ENCODE data around the gene NCAPG2.

DNA sequence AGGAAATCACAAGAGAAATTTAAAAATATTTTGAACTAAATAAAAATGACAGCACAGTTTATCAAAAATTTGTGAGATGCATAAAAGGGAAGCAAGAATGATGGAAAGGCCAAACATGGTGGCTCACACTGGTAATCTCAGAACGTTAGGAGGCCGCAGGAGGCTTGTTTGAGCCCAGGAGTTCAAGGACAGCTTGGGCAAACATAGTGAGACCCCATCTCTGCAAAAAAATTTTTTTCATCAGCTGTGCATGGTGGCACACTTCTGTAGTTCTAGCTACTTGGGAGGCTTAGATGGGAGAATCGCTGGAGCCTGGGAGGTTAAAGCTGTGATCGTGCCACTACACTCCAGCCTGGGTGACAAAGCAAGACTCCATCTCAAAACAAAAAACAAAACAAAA, 62.5 kb downstream of the NCAPG2 start:
- no peak for TF ChIP-seq GABPA (IDR thresholded peaks at IDR 0.05; ENCODE audit: low read depth)
- no peak for TF ChIP-seq CTCF (IDR thresholded peaks at IDR 0.05)
- no peak for TF ChIP-seq EP300 (IDR thresholded peaks at IDR 0.05; ENCODE audit: borderline replicate concordance in 1 of 2, low read depth in 1 of 2, low read length in 1 of 2)
- no peak for TF ChIP-seq TAF1 (IDR thresholded peaks at IDR 0.05; ENCODE audit: borderline replicate concordance, low read depth, low read length)
- TF ChIP-seq, protein P1, sequence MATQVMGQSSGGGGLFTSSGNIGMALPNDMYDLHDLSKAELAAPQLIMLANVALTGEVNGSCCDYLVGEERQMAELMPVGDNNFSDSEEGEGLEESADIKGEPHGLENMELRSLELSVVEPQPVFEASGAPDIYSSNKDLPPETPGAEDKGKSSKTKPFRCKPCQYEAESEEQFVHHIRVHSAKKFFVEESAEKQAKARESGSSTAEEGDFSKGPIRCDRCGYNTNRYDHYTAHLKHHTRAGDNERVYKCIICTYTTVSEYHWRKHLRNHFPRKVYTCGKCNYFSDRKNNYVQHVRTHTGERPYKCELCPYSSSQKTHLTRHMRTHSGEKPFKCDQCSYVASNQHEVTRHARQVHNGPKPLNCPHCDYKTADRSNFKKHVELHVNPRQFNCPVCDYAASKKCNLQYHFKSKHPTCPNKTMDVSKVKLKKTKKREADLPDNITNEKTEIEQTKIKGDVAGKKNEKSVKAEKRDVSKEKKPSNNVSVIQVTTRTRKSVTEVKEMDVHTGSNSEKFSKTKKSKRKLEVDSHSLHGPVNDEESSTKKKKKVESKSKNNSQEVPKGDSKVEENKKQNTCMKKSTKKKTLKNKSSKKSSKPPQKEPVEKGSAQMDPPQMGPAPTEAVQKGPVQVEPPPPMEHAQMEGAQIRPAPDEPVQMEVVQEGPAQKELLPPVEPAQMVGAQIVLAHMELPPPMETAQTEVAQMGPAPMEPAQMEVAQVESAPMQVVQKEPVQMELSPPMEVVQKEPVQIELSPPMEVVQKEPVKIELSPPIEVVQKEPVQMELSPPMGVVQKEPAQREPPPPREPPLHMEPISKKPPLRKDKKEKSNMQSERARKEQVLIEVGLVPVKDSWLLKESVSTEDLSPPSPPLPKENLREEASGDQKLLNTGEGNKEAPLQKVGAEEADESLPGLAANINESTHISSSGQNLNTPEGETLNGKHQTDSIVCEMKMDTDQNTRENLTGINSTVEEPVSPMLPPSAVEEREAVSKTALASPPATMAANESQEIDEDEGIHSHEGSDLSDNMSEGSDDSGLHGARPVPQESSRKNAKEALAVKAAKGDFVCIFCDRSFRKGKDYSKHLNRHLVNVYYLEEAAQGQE (IDR thresholded peaks at IDR 0.05; ENCODE audit: low read depth, low read length): no peak
- no peak for TF ChIP-seq POLR2AphosphoS5 (IDR thresholded peaks at IDR 0.05; ENCODE audit: low read depth, low read length)

Data from SK-N-SH (cell line).